ENCODE results near the gene SLC2A4.
"Not testable (repeated sequence)": the region's sequence is repeated elsewhere in the genome, so short reads cannot be mapped to it uniquely, and the experiment has no call there.

The SLC2A4 gene

DNA sequence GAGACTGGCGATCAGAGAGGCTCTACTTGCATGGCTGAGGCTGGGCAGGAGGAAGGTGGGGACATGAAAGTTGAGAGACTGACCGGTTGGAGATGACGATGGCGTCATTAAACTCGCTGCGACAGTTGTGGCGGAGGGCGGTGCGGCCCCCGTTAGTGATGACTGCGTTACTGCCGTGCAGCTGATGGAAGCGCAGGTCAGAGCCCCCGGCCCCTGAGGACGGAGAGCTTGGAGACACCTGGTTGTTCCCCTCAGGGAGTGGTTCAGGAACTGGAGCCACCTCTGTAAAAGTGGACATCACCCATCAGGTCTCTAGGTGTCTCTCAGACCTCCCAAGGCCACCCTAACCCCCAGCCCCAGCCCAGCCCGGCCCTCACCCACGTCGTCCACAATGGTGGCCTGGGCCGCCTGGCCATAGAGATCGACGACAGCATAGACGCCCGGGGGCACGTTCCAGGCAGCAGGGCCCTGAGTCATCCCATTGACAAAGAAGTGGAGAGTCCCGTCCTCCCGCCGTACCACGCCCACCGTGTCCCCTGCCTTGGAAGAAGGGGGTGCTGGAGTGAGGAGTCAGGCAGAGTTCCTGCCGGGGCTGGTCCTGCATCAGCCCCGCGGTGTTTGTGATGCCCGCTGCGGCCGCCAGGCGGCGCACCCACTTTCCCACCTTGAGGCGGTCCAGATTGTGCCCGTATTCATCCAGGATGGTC lies 42.4 kb downstream of the SLC2A4 start:
- FAIRE-seq = no peak

GRCh38 chr17:7324438-7324779 lies 42.9 kb downstream of the SLC2A4 start:
- FAIRE-seq (no peak), DNase-seq (ENCODE audit: low spot score) (no peak)

More for the DNA sequence above, 42.4 kb downstream of the SLC2A4 start:
- no peak for DNase-seq (ENCODE audit: low spot score)

- FAIRE-seq (no peak), DNase-seq (ENCODE audit: low spot score) (no peak)
Observed at GRCh38 chr17:7325031-7325528, 43.6 kb downstream of the SLC2A4 start.

DNA sequence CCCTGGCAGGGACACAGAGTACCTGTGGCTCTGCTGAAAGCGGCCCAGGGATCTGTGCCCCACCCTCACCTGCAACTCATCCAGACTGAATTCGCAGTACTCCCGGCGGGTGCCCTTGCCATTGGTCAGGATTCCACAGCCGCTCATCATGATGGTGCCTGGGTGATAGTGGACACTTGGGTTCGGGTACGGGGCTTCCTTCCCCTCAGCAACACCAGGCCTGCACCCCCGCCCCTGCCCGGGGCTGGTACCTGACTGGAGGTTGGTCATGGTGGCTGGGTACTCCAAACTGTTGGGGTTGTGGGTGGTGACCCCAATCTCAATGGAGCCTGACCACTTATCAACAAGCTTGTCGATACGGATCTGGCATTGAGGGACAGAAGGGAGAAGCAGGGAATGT lies 44.7 kb downstream of the SLC2A4 start:
- DNase-seq (ENCODE audit: low spot score) = no peak
- no peak for FAIRE-seq

DNA sequence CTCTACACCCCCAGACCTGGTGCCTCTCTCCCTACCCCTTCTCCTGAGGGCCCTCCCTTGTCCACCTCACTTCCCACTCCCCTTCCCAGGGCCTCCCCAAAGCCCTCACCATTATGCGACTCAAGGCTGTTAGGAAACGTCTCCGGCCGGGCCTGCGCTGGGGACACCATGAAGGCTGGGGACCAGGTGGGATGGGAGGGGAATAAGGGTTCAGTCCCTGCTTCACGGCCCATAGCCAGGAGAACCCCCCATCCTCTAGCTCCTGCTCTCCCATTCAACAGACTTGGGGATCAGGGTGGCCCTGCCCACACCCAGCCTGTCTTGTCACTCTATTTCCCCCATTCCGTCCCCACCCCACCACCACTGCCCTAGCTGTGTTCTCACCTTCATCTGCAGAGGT lies 45.5 kb downstream of the SLC2A4 start:
- no peak for FAIRE-seq
- DNase-seq (ENCODE audit: low spot score) = no peak

DNA sequence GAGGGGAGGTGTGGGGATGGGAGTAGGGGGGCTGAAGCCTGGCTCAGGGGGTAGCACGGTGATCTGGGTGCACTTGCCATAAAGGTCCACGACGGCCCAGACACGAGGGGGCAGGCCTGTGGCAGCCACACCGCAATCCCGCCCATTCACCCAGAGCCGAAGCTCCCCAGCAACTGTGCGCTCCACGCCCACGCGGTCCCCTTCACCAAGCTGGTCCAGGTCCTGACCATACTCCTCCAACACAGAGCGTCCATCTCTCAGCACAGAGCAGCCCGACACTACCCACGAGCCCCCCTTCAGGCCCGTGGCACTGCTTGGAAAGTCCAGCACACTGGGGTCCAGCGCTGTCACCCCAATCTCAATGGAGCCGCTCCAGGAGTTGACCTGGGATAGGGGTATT lies 46.0 kb downstream of the SLC2A4 start:
- DNase-seq (ENCODE audit: low spot score) = no peak
- no peak for FAIRE-seq

GRCh38 chr17:7328009-7328408 lies 46.5 kb downstream of the SLC2A4 start:
- DNase-seq (ENCODE audit: low spot score) (no peak), FAIRE-seq (no peak)

- FAIRE-seq (no peak), DNase-seq (ENCODE audit: low spot score) (no peak)
Observed at GRCh38 chr17:7328840-7329373, 47.4 kb downstream of the SLC2A4 start, which contains the start of gene NEURL4. Gene NEURL4, minus strand, starts transcription at chr17:7329335. Its CDS starts 23 bp downstream, at chr17:7329312.

DNA sequence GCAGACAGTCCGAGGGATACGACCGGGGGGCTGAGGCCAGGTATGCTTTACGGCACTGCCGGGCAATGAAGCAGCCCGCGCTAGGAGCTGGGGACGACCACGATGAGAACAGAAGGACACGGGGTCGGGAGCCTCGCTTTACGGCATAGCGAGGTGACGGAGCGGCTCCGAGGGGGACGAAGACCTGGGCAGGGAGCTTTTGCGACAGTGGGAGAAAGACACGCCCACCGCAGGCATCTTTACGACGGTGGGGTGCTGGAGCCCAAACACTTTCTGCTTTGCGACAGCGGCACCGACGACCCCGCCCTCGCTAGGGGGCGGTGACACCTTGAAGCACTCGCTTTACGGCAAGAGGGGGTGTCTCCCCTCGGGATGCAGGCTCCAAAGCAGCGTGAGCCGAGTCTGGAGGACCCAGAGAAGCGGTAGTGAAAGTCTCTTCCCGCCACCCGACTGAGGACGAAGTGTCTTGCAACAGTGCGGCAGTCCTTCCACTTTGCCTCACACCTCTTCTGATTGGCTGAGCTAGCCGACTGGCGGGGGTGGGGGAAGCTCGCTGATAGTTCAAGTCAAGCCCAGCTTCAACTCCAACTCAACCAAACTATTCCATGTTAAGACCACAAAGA lies 48.0 kb downstream of the SLC2A4 start:
- DNase-seq (ENCODE audit: low spot score) (peak; percentile 93), FAIRE-seq (peak; percentile 83)

DNA sequence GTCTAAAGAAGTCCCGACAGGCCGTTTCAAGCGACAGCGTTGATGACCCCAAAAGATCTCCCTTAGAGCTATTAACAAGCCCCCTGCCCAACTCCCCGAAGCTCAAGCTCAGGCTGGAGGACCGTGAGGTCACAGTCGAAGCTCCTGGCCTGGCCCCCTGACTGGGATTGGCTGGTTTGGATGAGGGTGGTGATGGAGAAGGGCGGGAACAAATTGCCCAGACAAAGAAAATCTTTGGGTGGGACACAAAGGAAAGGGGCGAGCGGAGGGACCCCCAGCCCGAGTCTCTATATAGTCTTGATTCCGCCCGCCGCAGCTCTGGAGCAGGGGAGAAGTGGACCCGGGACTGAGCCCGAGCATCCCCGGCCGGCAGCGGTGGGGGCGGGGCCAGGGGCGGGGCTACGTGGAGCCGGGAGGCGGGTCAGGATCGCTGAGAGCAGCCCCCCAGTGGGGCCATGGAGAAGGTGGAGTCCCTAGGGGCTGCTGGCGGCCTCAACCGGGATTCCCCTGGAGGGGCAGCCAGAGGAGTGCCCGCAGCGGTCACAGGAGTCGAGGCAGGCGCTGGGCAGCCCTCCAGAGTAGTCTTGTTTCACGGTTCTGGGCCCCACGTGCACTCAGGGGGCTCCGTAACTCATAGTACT lies 48.6 kb downstream of the SLC2A4 start:
- DNase-seq (ENCODE audit: low spot score) (peak; percentile 29), FAIRE-seq (no peak)

GRCh38 chr17:7330638-7331015 lies 49.1 kb downstream of the SLC2A4 start:
- FAIRE-seq (no peak), DNase-seq (ENCODE audit: low spot score) (no peak)

- DNase-seq (ENCODE audit: low spot score) (no peak), FAIRE-seq (no peak)
Observed at GRCh38 chr17:7332111-7332510, 50.6 kb downstream of the SLC2A4 start.

DNA sequence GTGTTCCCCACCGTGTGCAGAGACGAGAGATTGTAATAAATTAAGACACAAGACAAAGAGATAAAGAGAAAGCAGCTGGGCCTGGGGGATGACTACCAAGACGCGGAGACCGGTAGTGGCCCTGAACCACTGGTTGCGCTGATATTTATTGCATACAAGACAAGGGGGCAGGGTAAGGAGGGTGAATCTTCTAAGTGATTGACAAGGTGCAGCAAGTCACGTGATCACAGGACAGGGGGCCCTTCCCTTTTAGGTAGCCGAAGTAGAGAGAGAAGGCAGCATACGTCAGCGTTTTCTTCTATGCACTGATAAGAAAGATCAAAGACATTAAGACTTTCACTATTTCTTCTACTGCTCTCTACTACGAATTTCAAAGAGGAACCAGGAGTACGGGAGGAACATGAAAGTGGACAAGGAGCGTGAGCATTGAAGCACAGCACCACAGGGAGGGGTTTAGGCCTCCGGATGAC lies 51.1 kb downstream of the SLC2A4 start:
- FAIRE-seq; DNase-seq (ENCODE audit: low spot score): not testable (repeated sequence)

GRCh38 chr17:7334938-7335538 lies 53.5 kb downstream of the SLC2A4 start:
- DNase-seq (ENCODE audit: low spot score) = no peak
- FAIRE-seq = no peak

DNA sequence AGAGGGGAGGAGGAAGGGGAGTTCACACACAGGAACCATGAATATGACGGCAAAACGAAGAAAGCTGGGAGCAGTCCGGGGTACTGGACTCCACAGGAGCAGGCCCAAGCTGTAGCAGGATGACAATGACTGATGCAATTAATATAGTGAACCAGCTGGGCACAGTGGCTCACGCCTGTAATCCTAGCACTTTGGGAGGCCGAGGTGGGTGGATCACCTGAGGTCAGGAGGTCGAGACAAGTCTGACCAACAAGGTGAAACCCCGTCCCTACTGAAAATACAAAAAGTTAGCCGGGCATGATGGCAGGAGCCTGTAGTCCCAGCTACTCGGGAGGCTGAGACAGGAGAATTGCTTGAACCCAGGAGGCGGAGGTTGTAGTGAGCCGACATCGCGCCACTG lies 54.2 kb downstream of the SLC2A4 start:
- DNase-seq (ENCODE audit: low spot score); FAIRE-seq: not testable (repeated sequence)

DNA sequence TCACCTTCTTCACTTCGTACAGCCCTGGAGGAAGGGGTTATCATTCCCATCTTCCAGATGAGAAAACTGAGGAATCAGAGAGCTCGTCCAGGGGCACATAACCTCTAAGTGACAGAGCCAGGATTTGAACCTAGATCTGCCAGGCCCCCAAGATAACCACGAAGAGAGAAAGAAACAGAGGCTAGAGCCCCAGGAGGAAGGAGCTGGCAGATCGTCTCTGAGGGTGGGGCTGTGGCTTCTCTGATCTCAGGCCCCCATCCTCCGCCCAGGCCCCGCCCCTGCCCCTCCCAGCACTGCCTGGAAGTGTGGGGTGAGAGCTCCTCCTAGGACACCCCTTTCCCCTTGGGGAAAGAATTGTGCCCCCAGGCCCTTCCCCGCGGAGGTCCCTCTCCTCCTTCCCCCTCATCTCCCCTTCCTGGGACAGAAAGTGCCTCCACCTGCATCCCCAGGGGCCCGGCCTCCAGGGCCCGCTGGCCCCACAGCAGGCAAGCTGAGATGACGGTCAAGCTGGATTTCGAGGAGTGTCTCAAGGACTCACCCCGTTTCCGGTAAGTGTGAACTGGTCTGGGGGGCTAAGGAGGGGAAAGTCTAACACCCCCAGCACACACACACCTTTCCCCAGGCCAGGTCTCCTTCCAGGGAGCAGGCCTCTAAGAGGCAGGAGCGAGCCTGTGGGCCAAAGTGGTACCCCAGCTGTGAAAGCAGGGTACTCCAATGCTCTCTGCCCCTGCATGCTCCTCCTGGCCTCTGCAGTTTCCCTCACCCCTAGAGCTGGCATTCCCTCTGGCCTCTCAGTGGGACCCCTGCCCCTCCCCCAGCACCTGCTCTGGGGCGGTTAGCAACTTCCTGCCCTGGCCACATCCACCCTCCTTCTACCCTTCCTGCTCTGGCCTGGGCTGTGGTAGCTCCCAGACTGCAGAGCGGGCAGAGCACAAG lies 55.0 kb downstream of the SLC2A4 start, which contains the start of gene ACAP1:
Gene ACAP1, plus strand, starts transcription at position 290 of the 936 bp plus-strand sequence. Its CDS starts 206 bp downstream, at position 496.
- DNase-seq (ENCODE audit: low spot score) = no peak
- FAIRE-seq = no peak

GRCh38 chr17:7337600-7337999 lies 56.1 kb downstream of the SLC2A4 start:
- not testable (repeated sequence) for FAIRE-seq; DNase-seq (ENCODE audit: low spot score)

Measured in RCC 7860 (cell line).